SK-N-MC (cell line): ENCODE data around the gene SAT1.

Source experiments
- DNase-seq: peaks from one replicate; pipeline ENCODE4 v3.0.0-alpha.2; 2011; ENCODE audit warnings: low read depth, low spot score
- H3K27ac ChIP-seq: fragments of 200-600 bp; sonication (generic); 2 replicates; pipeline ENCODE4 v1.5.1; 2016; ENCODE audit warnings: mixed run types
- H3K36me3 ChIP-seq: fragments of 200-600 bp; sonication (generic); 2 replicates; pipeline ENCODE4 v1.6.1; 2017; ENCODE audit warnings: antibody characterized with exemption, low read length, mixed read lengths; ENCODE audit not compliant: insufficient read depth
- H3K4me3 ChIP-seq: fragments of 200-600 bp; sonication (generic); 2 replicates; pipeline ENCODE4 v1.5.1; 2016
- H3K9ac ChIP-seq: fragments of 200-600 bp; sonication (generic); 2 replicates; pipeline ENCODE4 v1.8.0; 2017; ENCODE audit warnings: mixed run types, mixed read lengths; ENCODE audit not compliant: insufficient read length
- H3K9me3 ChIP-seq: fragments of 200-600 bp; sonication (generic); 2 replicates; pipeline ENCODE4 v1.6.1; 2017; ENCODE audit warnings: low read depth, mild to moderate bottlenecking, antibody characterized with exemption, low read length, moderate library complexity, mixed read lengths
- EZH2 ChIP-seq: fragments of 200-600 bp; sonication (generic); IDR thresholded peaks from one replicate; pipeline ENCODE4 v1.6.1; 2017; ENCODE audit warnings: antibody characterized with exemption
- FOXP2 ChIP-seq: optimal IDR thresholded peaks from 2 replicates; pipeline ENCODE3; 2011; ENCODE audit warnings: mild to moderate bottlenecking, moderate library complexity; ENCODE audit not compliant: insufficient read depth; ENCODE audit errors: extremely low read length, control extremely low read depth
- POLR2AphosphoS5 ChIP-seq: IDR thresholded peaks from 2 replicates; pipeline ENCODE4 v1.6.1; 2012; ENCODE audit warnings: mild to moderate bottlenecking, low read depth, low read length, borderline replicate concordance

The SAT1 gene

GRCh38 chrX:23822841-23823240 lies 39.9 kb downstream of the SAT1 start:
- Histone ChIP-seq H3K4me3 (no peak overlapping the region), H3K9me3 (no peaks in the 10 kb centered on the region), H3K27ac (no peak overlapping the region), H3K9ac (no peak overlapping the region), H3K36me3 (no peaks in the 10 kb centered on the region)
- DNase-seq, result no peak
- TF ChIP-seq FOXP2, result no peak
- TF ChIP-seq EZH2, result no peak
- no peak for TF ChIP-seq POLR2AphosphoS5

- Histone ChIP-seq H3K27ac (no peak overlapping the region), H3K9ac (no peak overlapping the region), H3K9me3 (no peaks in the 10 kb centered on the region), H3K36me3 (no peaks in the 10 kb centered on the region), H3K4me3 (no peak overlapping the region)
- DNase-seq, result no peak
- TF ChIP-seq POLR2AphosphoS5 (no peak), EZH2 (no peak), FOXP2 (no peak)
Measured at GRCh38 chrX:23825675-23826074, 42.7 kb downstream of the SAT1 start.

- H3K9ac ChIP-seq, result no peak overlapping the region
- no peaks in the 10 kb centered on the region for H3K36me3 ChIP-seq
- no peak overlapping the region for H3K4me3 ChIP-seq
- DNase-seq, result no peak
- TF ChIP-seq FOXP2, result no peak
- no peak for TF ChIP-seq EZH2
- TF ChIP-seq POLR2AphosphoS5, result no peak
- no peaks in the 10 kb centered on the region for H3K9me3 ChIP-seq
- no peak overlapping the region for H3K27ac ChIP-seq
Measured at GRCh38 chrX:23826216-23826615, 43.2 kb downstream of the SAT1 start.

GRCh38 chrX:23826653-23827052 lies 43.7 kb downstream of the SAT1 start:
- H3K9ac ChIP-seq, result no peak overlapping the region
- H3K4me3 ChIP-seq, result no peak overlapping the region
- H3K36me3 ChIP-seq, result no peaks in the 10 kb centered on the region
- TF ChIP-seq EZH2 (no peak), POLR2AphosphoS5 (no peak), FOXP2 (no peak)
- no peaks in the 10 kb centered on the region for H3K9me3 ChIP-seq
- DNase-seq, result no peak
- H3K27ac ChIP-seq, result no peak overlapping the region

GRCh38 chrX:23828881-23829280 lies 45.9 kb downstream of the SAT1 start:
- TF ChIP-seq FOXP2 (no peak), POLR2AphosphoS5 (no peak), EZH2 (no peak)
- H3K9ac ChIP-seq, result no peak overlapping the region
- no peak overlapping the region for H3K27ac ChIP-seq
- no peaks in the 10 kb centered on the region for H3K36me3 ChIP-seq
- no peak overlapping the region for H3K4me3 ChIP-seq
- no peaks in the 10 kb centered on the region for H3K9me3 ChIP-seq
- no peak for DNase-seq

GRCh38 chrX:23832721-23833120 lies 49.7 kb downstream of the SAT1 start:
- no peak for DNase-seq
- H3K27ac ChIP-seq, result no peak overlapping the region
- H3K9ac ChIP-seq, result no peak overlapping the region
- no peak overlapping the region for H3K4me3 ChIP-seq
- no peaks in the 10 kb centered on the region for H3K9me3 ChIP-seq
- TF ChIP-seq FOXP2 (no peak), POLR2AphosphoS5 (no peak), EZH2 (no peak)
- H3K36me3 ChIP-seq, result no peaks in the 10 kb centered on the region
